Activated CD8-positive, alpha-beta T cell treated with anti-CD3 and anti-CD28 coated beads for 36 hours (primary cell): ENCODE data around the gene FAM9C. TPM values are rescaled to one million over a fixed set of nuclear protein-coding genes. Genes with fewer than 3 reads are reported as not detected.
"Not testable (repeated sequence)": the region's sequence is repeated elsewhere in the genome, so short reads cannot be mapped to it uniquely, and the experiment has no call there.

Source experiments
- ATAC-seq: fragments of 200-7000 bp; cut with Tn5 transposase; one replicate; pipeline ENCODE4 v1.10.0; 2021; ENCODE audit warnings: mild to moderate bottlenecking, moderate library complexity
- CTCF ChIA-PET: fragments of 350-600 bp; sonication (Branson Sonifier 250); formaldehyde crosslinking; loops from one replicate; lab custom pipeline; 2021; ENCODE audit warnings: antibody characterized with exemption; lab: Charles Lee
- POLR2A ChIA-PET: fragments of 350-600 bp; sonication (Branson Sonifier 250); formaldehyde crosslinking; loops from one replicate; lab custom pipeline; 2021; ENCODE audit warnings: antibody characterized with exemption; lab: Charles Lee
- DNase-seq: peaks from one replicate; pipeline ENCODE4 v3.0.0-alpha.2; 2020
- H3K27ac Mint-ChIP-seq: one replicate; pipeline ENCODE4 v1.8.0; 2021; ENCODE audit warnings: mild to moderate bottlenecking, mixed read lengths
- H3K27me3 Mint-ChIP-seq: one replicate; pipeline ENCODE4 v1.8.0; 2021; ENCODE audit warnings: mixed read lengths
- H3K36me3 Mint-ChIP-seq: one replicate; pipeline ENCODE4 v1.8.0; 2021; ENCODE audit warnings: low read depth, mixed read lengths
- H3K4me1 Mint-ChIP-seq: one replicate; pipeline ENCODE4 v1.8.0; 2021; ENCODE audit warnings: low read depth, mixed read lengths
- H3K4me3 Mint-ChIP-seq: one replicate; pipeline ENCODE4 v1.8.0; 2021; ENCODE audit warnings: mild to moderate bottlenecking, moderate library complexity, mixed read lengths
- H3K9me3 Mint-ChIP-seq: one replicate; pipeline ENCODE4 v1.8.0; 2021; ENCODE audit warnings: mixed read lengths
- CTCF ChIP-seq: fragments of 200-600 bp; IDR thresholded peaks from one replicate; pipeline ENCODE4 v1.8.0; 2022; ENCODE audit warnings: antibody characterized with exemption, mild to moderate bottlenecking
- intact Hi-C: fragments of 100-400 bp; cut with micrococcal nuclease; formaldehyde crosslinking; loops from one replicate; pipeline ENCODE4 v1.10.0; 2022
- total RNA-seq, 2 experiments: library from RNA; stranded (reverse); gene quantifications; one replicate each; pipeline ENCODE4 v1.2.3, GENCODE V29; 2021

The FAM9C gene
- total RNA-seq, 2 experiments from 2014 or later: not detected

- Mint-ChIP-seq H3K4me3 (no peak overlapping the region), H3K27me3 (no peaks in the 10 kb centered on the region), H3K9me3 (no peaks in the 10 kb centered on the region), H3K27ac (peak overlapping the region; percentile 82), H3K4me1 (peaks cover 70% of the 10 kb centered on the region), H3K36me3 (no peaks in the 10 kb centered on the region)
- CTCF ChIA-PET: no interaction called here
- intact Hi-C loops: no loop called here
- POLR2A ChIA-PET: interaction anchor here (1.6 kb wide), 1 partner anchor 49 kb away, joined by 6 read pairs; no protein-coding TSS in a partner anchor
- TF ChIP-seq CTCF: no peak
- no peak for DNase-seq
- ATAC-seq: no peak
Observed at GRCh38 chrX:13024986-13025385, 19.4 kb downstream of the FAM9C start.

GRCh38 chrX:13023979-13024378 lies 20.4 kb downstream of the FAM9C start:
- Mint-ChIP-seq H3K4me3 (no peak overlapping the region), H3K27ac (peak overlapping the region; percentile 71)

GRCh38 chrX:13023567-13023966 lies 20.9 kb downstream of the FAM9C start:
- no peak for TF ChIP-seq CTCF
- no peaks in the 10 kb centered on the region for H3K9me3 Mint-ChIP-seq
- no peak overlapping the region for H3K4me3 Mint-ChIP-seq
- H3K36me3 Mint-ChIP-seq: no peaks in the 10 kb centered on the region
- intact Hi-C loops: no loop called here
- H3K27me3 Mint-ChIP-seq: no peaks in the 10 kb centered on the region
- H3K27ac Mint-ChIP-seq: peak overlapping the region; percentile 71
- peaks cover 58% of the 10 kb centered on the region for H3K4me1 Mint-ChIP-seq
- DNase-seq: no peak
- CTCF ChIA-PET: interaction anchor here (0.8 kb wide), 1 partner anchor 77 kb away, joined by 3 read pairs; no protein-coding TSS in a partner anchor
- ATAC-seq: peak; percentile 27
- POLR2A ChIA-PET: interaction anchor here (0.7 to 0.8 kb wide), 2 partner anchors 10 to 48 kb away, joined by 3 read pairs; no protein-coding TSS in a partner anchor

More at GRCh38 chrX:13023979-13024378, 20.4 kb downstream of the FAM9C start:
- no peak for DNase-seq
- CTCF ChIA-PET: no interaction called here
- H3K9me3 Mint-ChIP-seq: no peaks in the 10 kb centered on the region
- no peaks in the 10 kb centered on the region for H3K27me3 Mint-ChIP-seq
- POLR2A ChIA-PET: no interaction called here
- no peaks in the 10 kb centered on the region for H3K36me3 Mint-ChIP-seq
- TF ChIP-seq CTCF: no peak
- intact Hi-C loops: no loop called here
- ATAC-seq: no peak
- peaks cover 60% of the 10 kb centered on the region for H3K4me1 Mint-ChIP-seq

- Mint-ChIP-seq H3K4me3 (no peak overlapping the region), H3K4me1 (peaks cover 51% of the 10 kb centered on the region), H3K36me3 (no peaks in the 10 kb centered on the region), H3K27me3 (no peaks in the 10 kb centered on the region), H3K9me3 (no peaks in the 10 kb centered on the region), H3K27ac (peak overlapping the region; percentile 52)
- intact Hi-C loops: no loop called here
- CTCF ChIA-PET: interaction anchor here (0.8 kb wide), 1 partner anchor 76 kb away, joined by 3 read pairs; no protein-coding TSS in a partner anchor
- DNase-seq (no peak), ATAC-seq (no peak)
- POLR2A ChIA-PET: interaction anchor here (0.7 to 0.8 kb wide), 2 partner anchors 9 to 48 kb away, joined by 3 read pairs; no protein-coding TSS in a partner anchor
- no peak for TF ChIP-seq CTCF
Observed at GRCh38 chrX:13022926-13023325, 21.5 kb downstream of the FAM9C start.

GRCh38 chrX:13016731-13017130 lies 27.7 kb downstream of the FAM9C start:
- H3K4me3 Mint-ChIP-seq, CTCF ChIA-PET, H3K36me3 Mint-ChIP-seq, H3K9me3 Mint-ChIP-seq, ATAC-seq, DNase-seq, intact Hi-C loops, POLR2A ChIA-PET, H3K27me3 Mint-ChIP-seq, H3K27ac Mint-ChIP-seq: not testable (repeated sequence)
- H3K4me1 Mint-ChIP-seq: peaks cover 53% of the 10 kb centered on the region
